ENCODE measurements around the gene FBXO34.
A peak's percentile ranks its signal among the peaks of the same experiment; 100 is the strongest.

The FBXO34 gene, protein sequence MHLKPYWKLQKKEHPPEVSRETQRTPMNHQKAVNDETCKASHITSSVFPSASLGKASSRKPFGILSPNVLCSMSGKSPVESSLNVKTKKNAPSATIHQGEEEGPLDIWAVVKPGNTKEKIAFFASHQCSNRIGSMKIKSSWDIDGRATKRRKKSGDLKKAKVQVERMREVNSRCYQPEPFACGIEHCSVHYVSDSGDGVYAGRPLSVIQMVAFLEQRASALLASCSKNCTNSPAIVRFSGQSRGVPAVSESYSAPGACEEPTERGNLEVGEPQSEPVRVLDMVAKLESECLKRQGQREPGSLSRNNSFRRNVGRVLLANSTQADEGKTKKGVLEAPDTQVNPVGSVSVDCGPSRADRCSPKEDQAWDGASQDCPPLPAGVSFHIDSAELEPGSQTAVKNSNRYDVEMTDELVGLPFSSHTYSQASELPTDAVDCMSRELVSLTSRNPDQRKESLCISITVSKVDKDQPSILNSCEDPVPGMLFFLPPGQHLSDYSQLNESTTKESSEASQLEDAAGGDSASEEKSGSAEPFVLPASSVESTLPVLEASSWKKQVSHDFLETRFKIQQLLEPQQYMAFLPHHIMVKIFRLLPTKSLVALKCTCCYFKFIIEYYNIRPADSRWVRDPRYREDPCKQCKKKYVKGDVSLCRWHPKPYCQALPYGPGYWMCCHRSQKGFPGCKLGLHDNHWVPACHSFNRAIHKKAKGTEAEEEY

DNA sequence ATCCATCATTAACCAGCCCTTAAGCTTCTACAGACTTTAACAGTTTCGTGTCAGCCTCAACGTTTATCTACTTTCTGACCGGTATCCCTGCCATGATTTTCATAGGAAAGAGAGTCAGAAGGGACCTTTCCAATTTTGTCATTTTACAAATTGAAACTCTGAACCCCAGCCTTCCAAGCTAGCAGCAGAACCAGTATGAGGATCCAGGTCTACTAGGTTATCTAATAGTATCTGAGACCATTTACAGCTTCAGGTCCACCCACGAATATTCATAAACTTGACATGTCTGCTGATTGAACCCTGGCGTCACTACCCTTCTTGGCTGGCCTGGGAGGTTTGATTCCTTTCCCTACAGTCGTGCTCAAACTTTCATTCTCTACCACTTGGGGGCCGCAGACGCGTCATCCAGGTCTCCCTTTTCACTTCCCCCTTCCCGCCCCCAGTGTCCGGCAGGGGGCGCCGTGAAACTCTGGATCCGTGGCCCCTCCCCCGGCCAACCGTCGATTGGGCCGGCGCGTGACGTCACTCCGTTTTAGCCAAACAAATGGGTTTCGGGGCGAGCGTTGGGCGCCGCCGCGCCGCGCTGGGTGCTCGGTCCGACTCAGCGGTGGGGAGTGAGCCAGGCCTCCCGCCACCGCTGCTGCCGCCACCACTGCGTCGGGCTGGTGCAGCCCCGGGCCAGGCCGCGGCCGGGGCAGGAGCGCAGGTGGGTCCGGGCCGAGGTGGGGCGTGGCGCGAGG is at the start of gene FBXO34:
Gene FBXO34 (plus strand): TSS at position 590 of the 740 bp plus-strand sequence. CDS start 78,970 bp downstream, outside the sequence.
- no peaks in the 10 kb centered on the region for H3K36me3 ChIP-seq (ENCODE audit: control insufficient read depth, insufficient read depth, low read length)
- peak within 1 kb of the TSS; percentile 94 for H3K4me3 ChIP-seq (ENCODE audit: low read length)
- no peaks in the 10 kb centered on the region for H3K27me3 ChIP-seq (ENCODE audit: control insufficient read depth, insufficient read depth, low read length)
- H3K9me3 ChIP-seq (ENCODE audit: control insufficient read depth, low read length), result no peaks in the 10 kb centered on the region
- peak within 1 kb of the TSS; percentile 97 for H3K9ac ChIP-seq (ENCODE audit: low read length)
- peaks cover 10% of the 10 kb centered on the region for H3K4me1 ChIP-seq (ENCODE audit: control insufficient read depth, insufficient read depth, low read length)

DNA sequence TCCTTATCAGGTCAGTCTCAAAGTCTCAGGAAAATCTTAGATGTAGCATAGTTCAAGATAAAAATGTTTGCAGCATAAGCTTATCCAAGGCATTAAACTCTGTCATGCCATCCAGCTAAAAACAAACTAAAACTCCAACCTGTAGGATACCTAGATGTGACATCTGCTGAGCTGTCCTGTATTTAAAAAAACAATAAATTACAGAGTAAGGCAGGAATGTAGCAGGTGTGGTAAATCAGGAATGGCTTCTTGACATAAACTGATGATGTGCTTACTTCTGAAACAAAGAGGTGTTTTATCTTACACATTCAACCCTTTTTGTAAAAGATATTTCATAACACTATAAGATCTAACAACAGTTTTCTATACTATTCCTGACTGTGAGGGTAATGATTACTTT is 49.3 kb upstream of the FBXO34 start:
- H3K4me3 ChIP-seq (ENCODE audit: low read length), result no peak overlapping the region
- no peaks in the 10 kb centered on the region for H3K4me1 ChIP-seq (ENCODE audit: control insufficient read depth, insufficient read depth, low read length)
- H3K9me3 ChIP-seq (ENCODE audit: control insufficient read depth, low read length), result no peaks in the 10 kb centered on the region
- H3K9ac ChIP-seq (ENCODE audit: low read length), result no peak overlapping the region
- no peaks in the 10 kb centered on the region for H3K36me3 ChIP-seq (ENCODE audit: control insufficient read depth, insufficient read depth, low read length)
- H3K27me3 ChIP-seq (ENCODE audit: control insufficient read depth, insufficient read depth, low read length), result no peaks in the 10 kb centered on the region

DNA sequence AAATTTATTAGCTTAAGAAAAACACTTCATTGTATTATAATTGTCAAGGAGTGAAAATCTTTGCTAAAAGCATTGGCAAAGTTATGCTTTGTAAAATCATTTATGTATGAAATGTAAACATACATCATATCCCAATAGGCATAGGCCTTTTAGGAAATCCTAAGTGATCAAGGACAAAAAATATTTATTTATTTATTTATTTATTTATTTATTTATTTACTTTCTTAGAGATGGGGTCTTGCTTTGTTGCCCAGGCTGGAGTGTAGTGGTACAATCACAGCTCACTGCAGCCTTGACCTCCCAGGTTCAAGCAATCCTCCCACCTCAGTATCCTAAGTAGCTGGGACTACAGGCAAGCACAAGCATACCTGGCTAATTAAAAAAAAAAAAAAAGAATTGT is 47.9 kb upstream of the FBXO34 start:
- H3K9me3 ChIP-seq (ENCODE audit: control insufficient read depth, low read length), result no peaks in the 10 kb centered on the region
- no peaks in the 10 kb centered on the region for H3K36me3 ChIP-seq (ENCODE audit: control insufficient read depth, insufficient read depth, low read length)
- H3K4me1 ChIP-seq (ENCODE audit: control insufficient read depth, insufficient read depth, low read length), result no peaks in the 10 kb centered on the region
- H3K27me3 ChIP-seq (ENCODE audit: control insufficient read depth, insufficient read depth, low read length), result no peaks in the 10 kb centered on the region
- no peak overlapping the region for H3K9ac ChIP-seq (ENCODE audit: low read length)
- no peak overlapping the region for H3K4me3 ChIP-seq (ENCODE audit: low read length)

DNA sequence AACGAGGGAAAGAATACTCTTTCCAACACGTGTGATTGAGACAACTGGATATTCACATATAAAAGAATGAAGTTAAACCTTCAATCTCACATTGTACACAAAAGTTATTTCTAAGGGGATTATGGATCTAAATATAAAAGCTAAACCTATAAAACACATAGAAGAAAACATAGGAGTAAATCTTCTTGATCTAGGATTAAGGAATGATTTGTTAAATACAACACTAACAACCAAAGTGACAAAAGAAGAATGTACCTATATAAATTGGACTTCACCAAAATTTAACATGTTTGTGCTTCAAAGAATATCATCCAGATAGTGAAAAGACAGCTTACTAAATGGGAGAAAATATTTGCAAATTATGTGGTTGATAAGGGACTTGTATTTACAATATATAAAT is 43.0 kb upstream of the FBXO34 start:
- H3K27me3 ChIP-seq (ENCODE audit: control insufficient read depth, insufficient read depth, low read length), result no peaks in the 10 kb centered on the region
- no peaks in the 10 kb centered on the region for H3K4me1 ChIP-seq (ENCODE audit: control insufficient read depth, insufficient read depth, low read length)
- H3K9ac ChIP-seq (ENCODE audit: low read length), result no peak overlapping the region
- no peaks in the 10 kb centered on the region for H3K9me3 ChIP-seq (ENCODE audit: control insufficient read depth, low read length)
- H3K4me3 ChIP-seq (ENCODE audit: low read length), result no peak overlapping the region
- H3K36me3 ChIP-seq (ENCODE audit: control insufficient read depth, insufficient read depth, low read length), result no peaks in the 10 kb centered on the region

DNA sequence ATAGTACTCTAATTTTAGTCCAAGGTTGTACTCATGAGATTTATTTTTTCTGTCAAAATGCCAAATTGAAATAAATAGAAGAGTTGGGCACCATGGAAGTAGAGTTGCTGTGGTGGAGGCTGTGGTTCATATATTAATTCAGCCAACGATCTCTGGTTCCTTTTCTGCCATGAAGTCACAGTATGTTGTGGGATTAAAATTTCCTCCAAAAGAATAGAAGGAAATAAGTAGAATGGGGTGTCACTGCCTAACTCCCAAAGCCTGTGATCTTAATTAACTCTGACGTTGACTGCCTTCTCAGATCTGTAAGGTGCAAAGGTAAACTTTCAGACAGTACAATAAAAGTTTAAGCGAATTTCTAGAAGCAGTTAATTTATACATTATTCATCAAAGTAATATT is 37.6 kb upstream of the FBXO34 start:
- H3K36me3 ChIP-seq (ENCODE audit: control insufficient read depth, insufficient read depth, low read length), result no peaks in the 10 kb centered on the region
- no peak overlapping the region for H3K9ac ChIP-seq (ENCODE audit: low read length)
- H3K9me3 ChIP-seq (ENCODE audit: control insufficient read depth, low read length), result no peaks in the 10 kb centered on the region
- H3K4me3 ChIP-seq (ENCODE audit: low read length), result no peak overlapping the region
- no peaks in the 10 kb centered on the region for H3K27me3 ChIP-seq (ENCODE audit: control insufficient read depth, insufficient read depth, low read length)
- H3K4me1 ChIP-seq (ENCODE audit: control insufficient read depth, insufficient read depth, low read length), result no peaks in the 10 kb centered on the region

DNA sequence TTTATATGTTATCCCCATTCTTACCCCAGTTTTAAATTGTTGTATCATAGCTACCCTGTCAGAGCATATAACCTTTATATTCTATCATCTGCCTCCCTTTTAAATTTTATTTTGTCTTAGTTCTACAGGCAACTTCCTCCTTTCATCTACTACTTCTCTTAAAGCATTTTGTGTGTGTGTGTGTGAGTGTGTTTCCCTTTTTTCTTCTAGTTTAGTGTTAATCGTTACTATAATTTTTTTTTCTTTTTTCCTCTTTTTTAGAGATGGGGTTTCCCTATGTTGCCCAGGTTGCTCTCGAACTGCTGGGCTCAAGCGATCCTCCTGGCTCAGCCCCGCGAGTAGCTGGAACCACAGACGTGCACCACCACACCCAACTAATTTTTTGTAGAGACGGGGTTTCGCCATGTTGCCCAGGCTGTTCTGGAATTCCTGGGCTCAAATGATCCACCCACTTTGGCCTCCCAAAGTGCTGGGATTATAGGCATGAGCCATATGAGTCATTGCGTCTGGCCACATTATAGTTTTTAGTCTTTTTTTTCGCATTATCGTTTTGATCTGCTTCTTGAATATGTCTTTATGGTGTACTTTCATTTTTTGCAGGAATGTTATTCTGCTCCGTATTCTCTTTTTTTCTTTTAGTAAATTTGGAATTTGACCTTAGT is 33.1 kb upstream of the FBXO34 start:
- peaks cover 17% of the 10 kb centered on the region for H3K27me3 ChIP-seq (ENCODE audit: control insufficient read depth, insufficient read depth, low read length)
- no peaks in the 10 kb centered on the region for H3K4me1 ChIP-seq (ENCODE audit: control insufficient read depth, insufficient read depth, low read length)
- no peaks in the 10 kb centered on the region for H3K9me3 ChIP-seq (ENCODE audit: control insufficient read depth, low read length)
- H3K4me3 ChIP-seq (ENCODE audit: low read length), result no peak overlapping the region
- no peaks in the 10 kb centered on the region for H3K36me3 ChIP-seq (ENCODE audit: control insufficient read depth, insufficient read depth, low read length)
- H3K9ac ChIP-seq (ENCODE audit: low read length), result no peak overlapping the region

DNA sequence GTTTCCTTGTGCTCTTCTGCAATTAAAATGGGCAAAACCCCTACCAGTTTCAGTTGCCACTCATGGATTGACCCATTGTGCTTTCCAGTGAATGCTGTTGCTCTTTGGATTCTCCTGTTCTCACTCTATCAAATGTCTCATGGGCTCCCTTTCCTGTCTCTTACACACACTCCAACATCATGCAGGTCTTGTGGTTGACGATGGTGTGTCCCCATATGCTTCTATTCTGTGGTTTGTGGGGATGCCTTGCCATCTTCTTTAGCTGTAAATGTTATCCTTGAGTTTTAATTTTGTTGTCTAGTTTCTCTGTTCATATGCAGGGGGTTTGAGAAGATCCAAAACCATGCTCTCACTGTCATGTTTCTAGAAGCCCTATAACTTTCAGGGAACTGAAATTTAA is 31.9 kb upstream of the FBXO34 start:
- Histone ChIP-seq H3K27me3 (ENCODE audit: control insufficient read depth, insufficient read depth, low read length) (peaks cover 17% of the 10 kb centered on the region), H3K36me3 (ENCODE audit: control insufficient read depth, insufficient read depth, low read length) (no peaks in the 10 kb centered on the region), H3K9ac (ENCODE audit: low read length) (no peak overlapping the region), H3K4me1 (ENCODE audit: control insufficient read depth, insufficient read depth, low read length) (no peaks in the 10 kb centered on the region), H3K4me3 (ENCODE audit: low read length) (no peak overlapping the region), H3K9me3 (ENCODE audit: control insufficient read depth, low read length) (no peaks in the 10 kb centered on the region)

DNA sequence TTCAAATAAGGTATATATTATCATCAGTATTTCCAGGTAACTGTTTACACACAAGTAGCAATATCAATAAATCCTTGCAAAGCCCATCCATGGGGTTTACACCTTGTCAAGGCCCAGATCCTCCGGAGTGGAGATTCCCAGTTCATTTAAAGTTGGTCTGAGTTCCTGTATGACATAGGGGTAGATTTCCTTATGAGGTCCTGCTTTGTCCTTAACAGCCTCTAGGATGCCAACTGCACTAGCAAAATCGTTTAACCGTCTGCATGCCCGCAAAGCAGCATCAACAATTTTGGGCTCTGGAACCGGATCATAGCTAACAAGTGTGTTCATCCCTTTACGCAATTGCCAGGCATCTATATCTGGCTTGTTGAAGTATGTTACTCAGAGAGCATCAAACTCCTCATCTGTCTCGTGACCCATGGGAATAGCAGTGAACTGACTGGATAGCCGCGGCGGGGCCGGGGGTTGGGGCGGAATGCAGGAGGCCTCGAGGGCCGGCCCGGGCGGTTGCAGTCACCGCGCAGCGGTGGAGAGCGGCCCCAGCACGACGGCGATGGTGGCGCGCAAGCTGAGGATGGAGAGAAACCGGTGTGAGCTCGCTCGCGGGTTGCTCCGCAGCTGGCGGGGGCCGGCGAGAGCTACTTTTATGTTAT is 30.6 kb upstream of the FBXO34 start:
- Histone ChIP-seq H3K9ac (ENCODE audit: low read length) (no peak overlapping the region), H3K9me3 (ENCODE audit: control insufficient read depth, low read length) (no peaks in the 10 kb centered on the region)

DNA sequence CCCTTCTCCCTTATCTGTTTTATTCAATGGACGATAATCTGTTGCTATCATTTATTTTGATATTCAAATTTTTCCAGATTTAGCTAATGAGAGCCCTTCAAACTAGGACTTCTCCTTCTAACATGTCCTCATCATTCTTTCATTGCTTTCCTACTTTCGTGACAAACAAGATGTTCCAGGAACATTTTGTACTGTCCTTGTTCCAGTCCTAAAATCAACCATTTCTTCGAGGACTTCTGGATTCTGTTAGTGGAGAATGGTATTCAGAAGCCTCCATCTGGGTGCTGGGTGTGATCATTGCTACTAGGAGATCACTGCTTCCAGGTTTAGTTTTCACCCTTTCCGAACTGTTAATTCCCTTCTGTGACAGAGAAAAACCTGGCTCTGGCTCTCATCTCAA is 29.5 kb upstream of the FBXO34 start:
- Histone ChIP-seq H3K9me3 (ENCODE audit: control insufficient read depth, low read length) (no peaks in the 10 kb centered on the region), H3K36me3 (ENCODE audit: control insufficient read depth, insufficient read depth, low read length) (no peaks in the 10 kb centered on the region), H3K4me3 (ENCODE audit: low read length) (no peak overlapping the region), H3K27me3 (ENCODE audit: control insufficient read depth, insufficient read depth, low read length) (peaks cover 17% of the 10 kb centered on the region), H3K4me1 (ENCODE audit: control insufficient read depth, insufficient read depth, low read length) (no peaks in the 10 kb centered on the region), H3K9ac (ENCODE audit: low read length) (no peak overlapping the region)

More for the DNA sequence above, 30.6 kb upstream of the FBXO34 start:
- Histone ChIP-seq H3K27me3 (ENCODE audit: control insufficient read depth, insufficient read depth, low read length) (peaks cover 17% of the 10 kb centered on the region), H3K36me3 (ENCODE audit: control insufficient read depth, insufficient read depth, low read length) (no peaks in the 10 kb centered on the region), H3K4me3 (ENCODE audit: low read length) (no peak overlapping the region), H3K4me1 (ENCODE audit: control insufficient read depth, insufficient read depth, low read length) (no peaks in the 10 kb centered on the region)

DNA sequence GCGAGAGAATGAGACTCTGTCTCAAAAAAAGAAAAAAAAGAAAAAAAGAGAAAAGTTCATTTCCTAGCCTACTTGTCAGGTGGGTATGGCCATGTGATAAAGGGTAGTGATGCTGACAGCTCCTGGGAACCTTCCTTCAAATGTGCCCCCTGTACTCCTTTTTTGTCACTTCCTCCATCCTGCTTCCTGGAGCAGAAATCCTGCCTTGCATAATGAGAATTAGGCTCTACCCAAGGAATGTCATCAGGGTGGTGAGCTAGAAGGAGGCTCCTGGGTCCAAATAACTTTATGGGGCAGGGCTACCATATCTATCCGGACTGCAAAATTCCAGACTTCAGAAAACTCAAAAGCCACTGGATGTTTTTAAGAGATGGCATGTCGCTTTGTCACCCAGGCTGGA is 27.8 kb upstream of the FBXO34 start:
- no peaks in the 10 kb centered on the region for H3K9me3 ChIP-seq (ENCODE audit: control insufficient read depth, low read length)

DNA sequence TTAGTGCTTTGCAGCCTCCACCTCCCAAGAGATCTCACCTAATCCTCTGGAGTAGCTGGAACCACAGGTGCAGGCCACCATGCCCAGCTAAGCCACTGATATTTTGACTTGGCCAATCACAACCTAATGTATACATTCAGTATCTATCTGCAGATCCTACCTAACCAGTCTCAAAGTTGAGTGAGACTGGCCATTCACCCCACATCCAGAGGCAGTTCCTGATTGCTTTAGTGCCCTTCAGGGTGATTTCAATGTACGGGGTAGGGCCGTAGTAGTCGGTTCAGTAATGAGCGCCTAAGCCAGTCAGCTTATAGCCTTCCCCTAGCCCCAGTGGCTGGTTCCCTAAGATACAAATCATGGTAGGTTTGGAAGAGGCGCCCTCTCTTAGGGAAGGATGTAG is 27.4 kb upstream of the FBXO34 start:
- no peak overlapping the region for H3K9ac ChIP-seq (ENCODE audit: low read length)
- H3K4me3 ChIP-seq (ENCODE audit: low read length), result no peak overlapping the region
- H3K36me3 ChIP-seq (ENCODE audit: control insufficient read depth, insufficient read depth, low read length), result no peaks in the 10 kb centered on the region
- H3K4me1 ChIP-seq (ENCODE audit: control insufficient read depth, insufficient read depth, low read length), result no peaks in the 10 kb centered on the region
- peaks cover 22% of the 10 kb centered on the region for H3K27me3 ChIP-seq (ENCODE audit: control insufficient read depth, insufficient read depth, low read length)
- H3K9me3 ChIP-seq (ENCODE audit: control insufficient read depth, low read length), result no peaks in the 10 kb centered on the region

More for the DNA sequence above, 27.8 kb upstream of the FBXO34 start:
- no peaks in the 10 kb centered on the region for H3K4me1 ChIP-seq (ENCODE audit: control insufficient read depth, insufficient read depth, low read length)
- no peaks in the 10 kb centered on the region for H3K36me3 ChIP-seq (ENCODE audit: control insufficient read depth, insufficient read depth, low read length)
- H3K27me3 ChIP-seq (ENCODE audit: control insufficient read depth, insufficient read depth, low read length), result peaks cover 22% of the 10 kb centered on the region
- no peak overlapping the region for H3K4me3 ChIP-seq (ENCODE audit: low read length)
- H3K9ac ChIP-seq (ENCODE audit: low read length), result no peak overlapping the region

Data from mucosa of stomach (tissue), 1 donor.